Germinal center (tissue), 1 donor: Measurements from ENCODE around the gene MRPL38.
"Not testable (repeated sequence)": the region's sequence is repeated elsewhere in the genome, so short reads cannot be mapped to it uniquely, and the experiment has no call there.

Experiments
- DNase-seq: peaks from one replicate; pipeline ENCODE4 v3.0.0; 2012; ENCODE audit warnings: mixed read lengths, low spot score

Gene MRPL38

GRCh38 chr17:75876190-75876937 is 28.3 kb downstream of the MRPL38 start:
- DNase-seq = peak; percentile 79

- DNase-seq = no peak
Observed at GRCh38 chr17:75875940-75876189, 28.8 kb downstream of the MRPL38 start.

- no peak for DNase-seq
Observed at GRCh38 chr17:75875182-75875939, 29.3 kb downstream of the MRPL38 start.

- no peak for DNase-seq
Observed at GRCh38 chr17:75874323-75875181, 30.1 kb downstream of the MRPL38 start.

- no peak for DNase-seq
Observed at GRCh38 chr17:75873587-75874322, 30.9 kb downstream of the MRPL38 start.

GRCh38 chr17:75872434-75873351 is 32.0 kb downstream of the MRPL38 start:
- DNase-seq = no peak

- not testable (repeated sequence) for DNase-seq
Observed at GRCh38 chr17:75870228-75870627, 34.5 kb downstream of the MRPL38 start.

- no peak for DNase-seq
Observed at GRCh38 chr17:75869282-75870141, 35.2 kb downstream of the MRPL38 start.

GRCh38 chr17:75868730-75869281 is 35.9 kb downstream of the MRPL38 start:
- not testable (repeated sequence) for DNase-seq

GRCh38 chr17:75865404-75866188 is 39.1 kb downstream of the MRPL38 start:
- not testable (repeated sequence) for DNase-seq

- DNase-seq = not testable (repeated sequence)
Observed at GRCh38 chr17:75864887-75865286, 39.8 kb downstream of the MRPL38 start.

GRCh38 chr17:75864448-75864871 is 40.2 kb downstream of the MRPL38 start:
- DNase-seq = peak; percentile 51

GRCh38 chr17:75861927-75862317 is 42.8 kb downstream of the MRPL38 start:
- DNase-seq = no peak

- DNase-seq = not testable (repeated sequence)
Observed at GRCh38 chr17:75859358-75859757, 45.3 kb downstream of the MRPL38 start.

GRCh38 chr17:75856062-75856756 is 48.5 kb downstream of the MRPL38 start:
- no peak for DNase-seq

- peak; percentile 99 for DNase-seq
Observed at GRCh38 chr17:75855310-75856061, 49.2 kb downstream of the MRPL38 start, which contains the start of gene WBP2. TSS of gene WBP2 (minus strand) at chr17:75855335. CDS start at chr17:75855297, 38 bp downstream.

- DNase-seq = peak; percentile 58
Observed at GRCh38 chr17:75854881-75855309, 49.8 kb downstream of the MRPL38 start.
